B cell (primary cell): ENCODE measurements around the gene ITPR2. TPM values are rescaled to one million over a fixed set of nuclear protein-coding genes. Genes with fewer than 3 reads are reported as not detected.

ENCODE experiments used
- ATAC-seq: fragments of 200-7000 bp; cut with Tn5 transposase; one replicate; pipeline ENCODE4 v1.10.0; 2021; ENCODE audit warnings: low read depth, mild to moderate bottlenecking, moderate number of reproducible peaks, moderate library complexity
- CTCF ChIA-PET: fragments of 350-600 bp; sonication (Branson Sonifier 250); formaldehyde crosslinking; loops from one replicate; lab custom pipeline; 2021; ENCODE audit warnings: antibody characterized with exemption, inconsistent platforms; lab: Charles Lee
- POLR2A ChIA-PET: fragments of 350-600 bp; sonication (Branson Sonifier 250); formaldehyde crosslinking; loops from one replicate; lab custom pipeline; 2021; ENCODE audit warnings: antibody characterized with exemption; lab: Charles Lee
- DNase-seq: peaks from one replicate; pipeline ENCODE4 v3.0.0; 2013
- H2AFZ ChIP-seq: 2 replicates; pipeline ENCODE4 v1.6.1; 2012; ENCODE audit warnings: mild to moderate bottlenecking, low read depth, low read length; ENCODE audit not compliant: insufficient read depth, poor library complexity, severe bottlenecking
- H3K27ac ChIP-seq, 2 donors: 1 replicate in 1 of 2; 2 replicates in 1 of 2; pipeline ENCODE4 v1.5.1; 2012 to 2013; ENCODE audit warnings: low read length in 2 of 2, mild to moderate bottlenecking in 2 of 2, moderate library complexity in 1 of 2
- H3K27me3 ChIP-seq, 4 experiments: fragments of 200-600 bp in 1 of 4; sonication (generic) in 1 of 4; replicated peaks in 1 of 4; 1 replicate in 2 of 4; 2 replicates in 2 of 4; pipeline versions ENCODE4 v1.6.1 to v1.7.0; 2013 to 2016; ENCODE audit warnings: low read length in 3 of 4, mild to moderate bottlenecking in 2 of 4, mixed read lengths in 1 of 4, moderate library complexity in 1 of 4; ENCODE audit not compliant: insufficient read depth in 4 of 4, control insufficient read depth in 3 of 4; ENCODE audit errors: control extremely low read depth in 1 of 4
- H3K36me3 ChIP-seq, 2 experiments: replicated peaks in 1 of 2; 1 replicate in 1 of 2; 2 replicates in 1 of 2; pipeline versions ENCODE4 v1.6.1 to v1.7.1; 2013; ENCODE audit warnings: low read length in 1 of 2; ENCODE audit not compliant: insufficient read depth in 2 of 2, control insufficient read depth in 1 of 2; ENCODE audit errors: control extremely low read depth in 1 of 2, extremely low read depth in 1 of 2
- H3K4me1 ChIP-seq, 2 donors: fragments of 200-600 bp in 1 of 2; sonication (generic) in 1 of 2; 1 replicate in 1 of 2; 2 replicates in 1 of 2; pipeline versions ENCODE4 v1.5.1 to v1.6.1; 2013 to 2017; ENCODE audit warnings: low read length in 2 of 2; ENCODE audit not compliant: control insufficient read depth in 2 of 2, insufficient read depth in 2 of 2
- H3K4me2 ChIP-seq: replicated peaks from 2 replicates; pipeline ENCODE3; 2012; ENCODE audit warnings: mild to moderate bottlenecking, low read depth, low read length; ENCODE audit not compliant: poor library complexity, severe bottlenecking
- H3K4me3 ChIP-seq, 5 experiments: fragments of 200-600 bp in 1 of 5; sonication (generic) in 1 of 5; 1 replicate in 3 of 5; 2 replicates in 2 of 5; pipeline versions ENCODE4 v1.5.1 to v1.7.0; 2011 to 2016; ENCODE audit warnings: low read length in 4 of 5, mild to moderate bottlenecking in 4 of 5, low read depth in 2 of 5, control low read depth in 1 of 5, moderate library complexity in 1 of 5; ENCODE audit not compliant: insufficient read depth in 1 of 5; ENCODE audit errors: control extremely low read depth in 1 of 5, extremely low read depth in 1 of 5
- H3K79me2 ChIP-seq: fragments of 200-600 bp; sonication (generic); one replicate; pipeline ENCODE4 v1.6.0; 2016; ENCODE audit warnings: low read length; ENCODE audit not compliant: control insufficient read depth, insufficient read depth
- H3K9ac ChIP-seq: fragments of 200-600 bp; sonication (generic); 2 replicates; pipeline ENCODE4 v1.6.1; 2017; ENCODE audit warnings: mild to moderate bottlenecking, low read length, moderate library complexity
- H3K9me3 ChIP-seq, 3 donors: one replicate each; pipeline versions ENCODE4 v1.6.1 to v1.7.1; 2013; ENCODE audit warnings: low read length in 2 of 3; ENCODE audit not compliant: control insufficient read depth in 2 of 3, insufficient read depth in 1 of 3; ENCODE audit errors: control extremely low read depth in 1 of 3
- H4K20me1 ChIP-seq: 2 replicates; pipeline ENCODE4 v1.6.0; 2012; ENCODE audit warnings: mild to moderate bottlenecking, low read length; ENCODE audit not compliant: insufficient read depth, control insufficient read depth, poor library complexity, severe bottlenecking
- H3K27ac Mint-ChIP-seq: one replicate; pipeline ENCODE4 v1.8.0; 2021; ENCODE audit warnings: mixed read lengths
- H3K27me3 Mint-ChIP-seq: one replicate; pipeline ENCODE4 v1.8.0; 2021; ENCODE audit warnings: mixed read lengths
- H3K4me1 Mint-ChIP-seq: one replicate; pipeline ENCODE4 v1.8.0; 2021; ENCODE audit warnings: mixed read lengths
- H3K4me3 Mint-ChIP-seq: one replicate; pipeline ENCODE4 v1.8.0; 2021; ENCODE audit warnings: mixed read lengths
- H3K9me3 Mint-ChIP-seq: one replicate; pipeline ENCODE4 v1.8.0; 2022; ENCODE audit warnings: mixed read lengths; ENCODE audit not compliant: insufficient read depth
- CTCF ChIP-seq: fragments of 200-600 bp; IDR thresholded peaks from one replicate; pipeline ENCODE4 v1.8.0; 2022; ENCODE audit warnings: antibody characterized with exemption, mild to moderate bottlenecking
- EZH2 ChIP-seq: IDR thresholded peaks from 2 replicates; pipeline ENCODE4 v1.6.1; 2012; ENCODE audit warnings: borderline replicate concordance, low read depth, mild to moderate bottlenecking, moderate library complexity, low read length; ENCODE audit not compliant: insufficient read depth, poor library complexity, severe bottlenecking
- WGBS: methylation state at CpG from one replicate; pipeline ENCODE4 v1.1.5; 2013; ENCODE audit warnings: missing lambda C conversion rate; ENCODE audit not compliant: insufficient coverage; 5-methylcytosine and 5-hydroxymethylcytosine counted together
- intact Hi-C: fragments of 100-400 bp; cut with micrococcal nuclease; formaldehyde crosslinking; loops from one replicate; pipeline ENCODE4 v1.10.0; 2022
- polyA plus RNA-seq: library from polyadenylated mRNA; depleted of rRNA; stranded (reverse); fragments of >200 nt; gene quantifications from 2 replicates; pipeline ENCODE4 v1.2.3, GENCODE V29; 2012
- total RNA-seq, 2 donors: library from RNA; stranded (reverse); fragments of 120-200 nt in 1 of 2; gene quantifications; 1 replicate in 1 of 2; 2 replicates in 1 of 2; pipeline versions ENCODE4 v1.2.3 to v1.2.4, GENCODE V29; 2013 to 2022

The ITPR2 gene
- total and polyA plus RNA-seq, 2 donors (not counting 1 experiment from before 2014, with no cell fraction given), result 4.3 to 113 TPM

GRCh38 chr12:26451763-26452162 is 381.2 kb downstream of the ITPR2 start:
- Histone ChIP-seq H3K36me3 (peaks cover 0 to under 1% of the 10 kb centered on the region in 2 experiments), H3K27ac (no peak overlapping the region), H3K4me1 (no peaks in the 10 kb centered on the region), H3K79me2 (no peaks in the 10 kb centered on the region), H3K9me3 (no peaks in the 10 kb centered on the region), H4K20me1 (no peaks in the 10 kb centered on the region), H3K27me3 (no peaks in the 10 kb centered on the region), H3K4me2 (no peak overlapping the region), H2AFZ (no peak overlapping the region), H3K4me3 (no peak overlapping the region), H3K9ac (no peak overlapping the region)
- DNase-seq, result no peak
- TF ChIP-seq EZH2 (no peak), CTCF (no peak)
- CTCF ChIA-PET, result no interaction called here
- intact Hi-C loops, result no loop called here
- ATAC-seq, result no peak
- Mint-ChIP-seq H3K27me3 (no peaks in the 10 kb centered on the region), H3K9me3 (no peaks in the 10 kb centered on the region), H3K4me1 (peaks cover 5% of the 10 kb centered on the region), H3K27ac (no peak overlapping the region), H3K4me3 (no peak overlapping the region)
- POLR2A ChIA-PET, result no interaction called here
- WGBS, result no CpG with 5 or more reads among the region's 4 CpGs

GRCh38 chr12:26445909-26446308 is 387.1 kb downstream of the ITPR2 start:
- no peak for TF ChIP-seq EZH2
- no peak for TF ChIP-seq CTCF
- no peaks in the 10 kb centered on the region for H4K20me1 ChIP-seq
- H3K9ac ChIP-seq, result no peak overlapping the region
- no peak overlapping the region for H3K4me3 ChIP-seq
- H3K79me2 ChIP-seq, result no peaks in the 10 kb centered on the region
- H3K4me2 ChIP-seq, result no peak overlapping the region
- ATAC-seq, result no peak
- Mint-ChIP-seq H3K4me3 (no peak overlapping the region), H3K4me1 (peaks cover 18% of the 10 kb centered on the region), H3K27me3 (no peaks in the 10 kb centered on the region), H3K27ac (no peak overlapping the region), H3K9me3 (no peaks in the 10 kb centered on the region)
- no peak overlapping the region for H2AFZ ChIP-seq
- no peaks in the 10 kb centered on the region for H3K9me3 ChIP-seq
- H3K27ac ChIP-seq, result no peak overlapping the region
- ChIA-PET POLR2A (interaction anchor here (0.7 kb wide), 1 partner anchor 64 kb away, joined by 7 read pairs; no protein-coding TSS in a partner anchor), CTCF (interaction anchor here (0.7 to 1.4 kb wide), 2 partner anchors 34 to 349 kb away, joined by 4 read pairs; no protein-coding TSS in a partner anchor)
- no peak for DNase-seq
- H3K36me3 ChIP-seq, result peaks cover 0 to 5% of the 10 kb centered on the region in 2 experiments
- intact Hi-C loops, result no loop called here
- 100% methylated on average over 1 of the region's 2 CpGs for WGBS
- no peaks in the 10 kb centered on the region for H3K27me3 ChIP-seq
- H3K4me1 ChIP-seq, result peaks cover 12 to 15% of the 10 kb centered on the region in 2 donors
